DMS53 treated with DMSO at 0.1 percent for 48 hours (cell line): ENCODE results near the gene TMEM156.

Source experiments
- DNase-seq: peaks from one replicate; lab custom pipeline; 2025; ENCODE audit not compliant: unreplicated experiment; lab: John Stamatoyannopoulos, UW

Gene TMEM156

DNA sequence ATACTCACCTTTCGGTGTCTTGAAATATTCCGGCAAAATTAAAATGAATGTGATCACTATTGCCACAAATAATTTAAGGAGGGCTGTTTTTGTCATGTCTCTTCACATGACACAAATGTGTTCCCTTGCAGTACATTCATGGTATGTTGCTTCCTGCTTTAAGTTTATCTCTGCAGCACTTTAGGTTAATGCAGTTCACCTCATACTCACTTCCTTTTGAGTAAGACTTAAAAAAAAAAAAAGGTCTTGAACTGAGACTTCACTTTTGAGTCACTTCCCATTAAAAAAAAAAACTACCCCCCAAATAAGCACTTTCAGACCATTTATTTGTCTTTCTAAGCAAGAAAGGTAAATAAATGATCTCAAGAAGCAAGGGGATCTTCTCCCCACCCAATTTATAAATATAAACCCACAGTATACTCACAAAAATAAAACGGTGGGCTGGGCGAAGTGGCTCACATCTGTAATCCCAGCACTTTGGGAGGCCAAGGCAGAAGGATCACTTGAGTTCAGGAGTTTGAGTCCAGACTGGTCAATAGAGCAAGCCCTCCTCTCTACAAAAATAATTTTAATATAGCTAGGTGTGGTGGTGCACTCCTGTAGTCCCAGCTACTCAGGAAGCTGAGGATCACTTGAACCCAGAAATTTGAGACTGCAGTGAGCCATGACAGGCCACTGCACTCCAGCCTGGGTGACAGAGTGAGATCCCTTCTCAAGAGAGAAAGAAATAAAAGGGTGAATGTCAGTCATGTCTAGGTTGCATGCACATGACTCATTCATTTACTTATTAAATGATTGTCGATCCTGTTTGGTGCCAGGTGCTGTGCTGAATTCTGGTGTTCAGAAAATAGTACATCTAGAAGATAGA, at the start of gene TMEM156:
TSS of gene TMEM156 (minus strand) at position 192 of the 868 bp plus-strand sequence. CDS start at position 96, 96 bp downstream.
- peak; percentile 95 for DNase-seq

GRCh38 chr4:39078829-39079228, 46.6 kb upstream of the TMEM156 start:
- DNase-seq, result no peak

- DNase-seq, result no peak
These were observed 36.7 kb upstream of the TMEM156 start for GRCh38 chr4:39068907-39069306.

DNA sequence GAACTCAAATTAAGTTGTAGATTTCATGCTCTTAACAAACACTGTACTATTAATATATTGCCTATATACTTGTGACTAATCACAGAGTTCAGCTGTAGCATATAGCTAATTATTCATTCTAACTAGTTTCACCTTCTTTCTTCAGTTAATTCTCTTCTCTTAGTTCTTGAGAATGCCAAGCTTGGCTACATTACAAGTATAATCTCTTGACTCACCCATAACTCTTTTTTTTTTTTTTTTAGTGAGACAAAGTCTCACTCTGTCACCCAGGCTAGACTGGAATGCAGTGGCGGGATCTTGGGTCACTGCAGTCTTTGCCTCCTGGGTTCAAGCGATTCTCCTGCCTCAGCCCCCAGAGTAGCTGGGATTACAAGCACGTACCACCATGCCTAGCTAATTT, 35.2 kb upstream of the TMEM156 start:
- DNase-seq, result no peak

DNA sequence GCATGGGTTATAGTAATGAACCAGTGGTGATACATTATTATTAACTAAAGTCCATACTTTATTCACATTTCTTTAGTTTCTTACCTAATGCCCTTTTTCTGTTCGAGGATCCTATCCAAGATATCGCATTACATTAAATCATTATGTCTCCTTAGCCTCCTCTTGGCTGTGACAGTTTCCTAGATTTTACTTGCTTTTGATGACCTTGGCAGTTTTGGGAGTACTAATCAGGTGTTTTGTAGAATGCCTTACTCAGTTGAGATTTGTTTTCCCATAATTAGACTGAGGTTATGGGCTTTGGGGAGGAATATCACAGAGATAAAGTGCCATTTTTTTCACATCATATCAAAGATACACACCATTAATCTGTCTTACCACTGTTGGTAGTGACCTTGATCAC, 34.8 kb upstream of the TMEM156 start:
- DNase-seq, result no peak

- DNase-seq, result no peak
These were observed 34.2 kb upstream of the TMEM156 start for GRCh38 chr4:39066371-39066770.

GRCh38 chr4:39063430-39063829, 31.2 kb upstream of the TMEM156 start:
- no peak for DNase-seq

- DNase-seq, result no peak
These were observed 30.5 kb upstream of the TMEM156 start for GRCh38 chr4:39062770-39063097.

- no peak for DNase-seq
These were observed 30.0 kb upstream of the TMEM156 start, which contains the start of gene KLHL5 for GRCh38 chr4:39062094-39062769. KLHL5 (plus strand) TSS chr4:39062232; CDS start chr4:39062653, 421 bp downstream.

DNA sequence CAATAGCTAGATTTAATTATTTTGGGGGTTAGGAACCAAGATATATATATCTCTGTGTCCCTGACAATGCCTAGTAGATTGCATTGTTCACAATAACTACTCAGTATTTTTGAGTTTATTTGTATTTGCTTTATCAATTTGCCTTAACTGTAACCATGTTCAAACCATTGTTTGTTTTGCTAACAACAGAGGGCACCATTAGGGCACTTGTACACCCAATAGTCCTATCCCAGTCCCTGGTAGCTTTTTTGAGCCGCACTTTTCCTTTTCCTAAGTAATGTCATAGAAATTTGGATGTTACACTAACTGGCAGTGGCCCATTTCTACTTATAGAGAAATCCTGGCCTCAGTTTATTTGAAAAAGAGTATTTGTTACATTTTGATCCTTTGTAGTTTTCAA, 29.2 kb upstream of the TMEM156 start:
- DNase-seq, result no peak

DNA sequence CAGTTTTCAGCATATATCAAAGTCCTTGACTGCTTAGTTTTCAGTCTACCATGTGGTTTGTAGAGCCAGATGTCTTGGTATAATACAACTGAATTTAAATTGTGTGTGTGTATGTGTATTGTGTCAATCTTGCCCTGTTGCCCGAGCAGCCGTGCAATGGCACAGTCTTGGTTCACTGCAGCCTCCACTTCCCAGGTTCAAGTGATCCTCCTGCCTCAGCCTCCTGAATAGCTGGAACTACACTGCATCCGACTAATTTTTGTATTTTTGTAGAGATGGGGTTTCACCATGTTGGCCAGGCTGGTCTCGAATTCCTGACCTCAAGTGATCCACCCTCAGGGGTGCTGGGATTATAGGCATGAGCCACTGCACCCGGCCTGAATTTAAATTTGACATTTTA, 23.8 kb upstream of the TMEM156 start:
- DNase-seq, result no peak

DNA sequence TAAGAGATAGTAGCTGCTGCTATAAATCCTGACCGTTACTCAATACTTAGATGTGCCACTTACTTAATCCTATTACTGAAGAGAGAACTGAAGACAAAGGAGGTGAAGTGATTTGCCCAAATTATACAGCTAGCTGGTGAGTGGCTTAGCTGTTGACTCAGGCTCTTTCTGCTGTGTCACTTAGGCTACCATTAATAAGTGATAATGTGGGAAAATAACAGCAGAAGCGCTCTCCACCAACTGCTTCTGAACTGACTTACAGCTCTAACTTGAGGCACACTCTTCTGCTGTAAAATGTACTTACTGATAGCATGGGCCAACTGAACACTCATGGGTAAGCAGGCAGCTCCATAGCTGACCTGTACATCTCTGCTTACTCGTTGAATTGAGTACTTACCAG, 22.3 kb upstream of the TMEM156 start:
- no peak for DNase-seq

GRCh38 chr4:39053983-39054382, 21.8 kb upstream of the TMEM156 start:
- DNase-seq, result no peak

GRCh38 chr4:39051492-39051891, 19.3 kb upstream of the TMEM156 start:
- no peak for DNase-seq

DNA sequence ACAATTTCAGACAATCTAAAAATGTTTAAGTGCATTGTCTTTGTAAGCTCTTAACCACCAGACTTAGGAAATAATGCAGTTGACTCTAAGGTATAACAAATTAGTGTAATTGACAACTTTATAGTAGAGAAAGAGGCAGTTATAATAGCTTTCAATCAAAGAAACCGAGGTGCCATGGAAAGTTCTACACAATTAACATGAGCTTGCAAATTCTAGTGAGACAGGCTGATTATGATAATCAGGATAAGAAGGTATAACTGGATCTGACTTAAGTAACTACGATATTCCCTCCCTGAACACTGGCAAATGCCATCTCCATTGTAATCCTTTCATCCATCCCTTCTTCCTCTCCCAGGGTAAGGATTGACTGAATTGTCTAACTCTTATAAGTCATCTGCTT, 18.4 kb upstream of the TMEM156 start:
- DNase-seq, result no peak

GRCh38 chr4:39048311-39048710, 16.1 kb upstream of the TMEM156 start:
- no peak for DNase-seq

GRCh38 chr4:39047681-39048080, 15.5 kb upstream of the TMEM156 start:
- no peak for DNase-seq

DNA sequence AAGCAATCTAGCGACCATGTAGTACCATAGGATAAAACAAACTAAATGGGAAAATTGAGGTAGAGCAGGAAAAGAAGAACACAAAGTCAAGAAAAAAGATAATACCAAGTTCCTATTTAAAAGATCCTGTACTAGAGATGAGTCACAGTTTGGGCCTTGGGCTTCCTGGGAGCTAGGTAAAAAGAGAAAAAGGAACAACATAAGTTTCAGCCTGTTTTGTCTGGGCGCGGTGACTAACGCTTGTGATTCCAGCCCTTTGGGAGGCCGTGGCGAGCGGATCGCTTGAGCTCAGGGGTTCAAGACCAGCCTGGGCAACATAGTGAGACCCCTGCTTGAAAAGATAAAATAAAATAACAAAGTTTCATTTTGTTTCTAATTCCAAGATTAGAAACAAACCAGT, 14.0 kb upstream of the TMEM156 start:
- DNase-seq, result no peak

- DNase-seq, result no peak
These were observed 13.6 kb upstream of the TMEM156 start for GRCh38 chr4:39045827-39046221.

DNA sequence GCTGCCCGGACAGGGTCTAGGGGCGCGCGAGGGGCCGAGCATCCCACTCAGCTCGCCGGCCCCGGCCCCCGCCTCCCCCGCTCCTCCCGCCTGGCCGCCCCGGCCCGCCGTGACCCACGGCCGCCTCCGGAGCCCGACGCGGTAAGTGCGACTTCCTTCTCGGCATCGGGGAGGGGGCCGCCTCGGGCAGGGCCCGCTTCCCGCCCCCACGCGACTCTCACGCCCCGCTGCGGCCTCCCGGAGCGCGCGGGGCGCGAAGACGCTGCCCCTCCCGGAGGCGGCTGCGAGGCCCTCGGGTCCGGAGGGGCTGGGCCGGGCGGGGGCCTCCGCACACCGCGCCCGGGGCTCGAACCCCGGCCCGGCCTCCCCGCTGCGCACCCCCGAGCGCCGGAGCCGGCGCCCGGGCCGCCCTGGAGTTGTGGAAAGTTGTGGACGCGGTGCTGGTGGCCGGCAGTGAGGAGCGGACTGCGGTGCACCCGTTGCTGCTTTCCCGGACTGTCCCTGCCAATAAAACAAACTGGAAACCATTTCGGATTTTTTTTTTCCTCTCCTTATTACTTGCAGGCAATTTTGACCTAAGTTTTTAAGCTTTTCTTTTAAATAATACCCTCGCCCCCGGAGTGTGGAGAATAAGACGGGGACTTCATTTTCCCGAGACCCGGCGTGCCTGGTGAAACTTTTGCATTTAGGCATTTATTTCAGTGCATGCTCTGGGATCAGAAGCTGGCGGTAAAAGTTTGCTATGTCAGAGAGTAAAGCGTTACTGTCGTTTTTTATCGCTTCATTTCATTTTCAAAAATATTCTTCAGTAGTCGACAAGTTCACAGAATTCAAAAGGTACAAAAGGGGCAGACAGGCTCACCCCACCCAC, 13.0 kb upstream of the TMEM156 start:
- no peak for DNase-seq

- peak; percentile 76 for DNase-seq
These were observed 12.3 kb upstream of the TMEM156 start for GRCh38 chr4:39044364-39044955.
